ENCODE measurements around the gene MANSC4.

The MANSC4 gene

GRCh38 chr12:27779920-27780611 is at the start of gene MANSC4, which contains the start of gene KLHL42:
Gene MANSC4, minus strand, starts transcription at chr12:27780236. Its CDS starts 8,960 bp downstream, at chr12:27771276.
Gene KLHL42, plus strand, starts transcription at chr12:27780233. Its CDS starts 98 bp downstream, at chr12:27780331.
- peak; percentile 68 for DNase-seq (ENCODE audit: low spot score)

DNA sequence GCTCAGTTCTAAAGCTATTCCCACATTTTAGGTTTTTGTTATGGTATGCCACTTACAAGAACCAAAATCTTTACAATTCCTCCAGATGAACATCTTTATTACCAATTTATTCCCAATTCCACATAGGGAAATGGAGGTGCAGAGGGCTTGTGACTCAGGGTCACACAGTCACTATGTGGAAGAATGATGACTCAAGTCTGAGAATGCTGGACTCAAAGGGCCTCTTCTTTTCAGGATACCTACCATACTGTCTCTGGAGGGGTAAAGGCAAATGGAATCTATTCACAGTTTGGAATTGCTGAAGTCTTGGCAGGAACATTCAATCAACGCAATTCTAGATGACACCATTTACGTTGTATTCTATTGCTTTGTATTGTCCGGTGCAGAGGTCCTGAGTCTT is 48.2 kb upstream of the MANSC4 start:
- DNase-seq (ENCODE audit: low spot score), result peak; percentile 45

- DNase-seq (ENCODE audit: low spot score), result no peak
Measured at GRCh38 chr12:27826076-27826475, 46.0 kb upstream of the MANSC4 start.

GRCh38 chr12:27824126-27824842 is 44.2 kb upstream of the MANSC4 start:
- no peak for DNase-seq (ENCODE audit: low spot score)

DNA sequence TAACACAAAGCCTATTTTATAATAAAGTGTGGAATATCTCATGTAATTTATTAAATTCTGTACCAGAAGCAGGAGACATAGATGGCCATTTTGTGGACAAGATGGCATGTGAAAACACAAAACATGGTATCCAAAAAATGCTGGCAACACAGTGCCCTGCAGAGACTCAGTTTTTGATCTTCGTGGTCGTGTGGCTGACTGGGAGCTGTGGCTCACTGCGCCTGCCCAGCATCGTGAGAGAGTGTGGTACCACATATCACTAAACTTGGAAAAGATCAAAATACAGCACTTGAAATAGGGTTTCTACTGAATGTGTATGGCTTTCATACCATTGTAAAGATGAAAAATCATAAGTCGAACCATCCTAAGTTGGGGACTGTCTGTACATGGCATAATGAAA is 43.0 kb upstream of the MANSC4 start:
- DNase-seq (ENCODE audit: low spot score), result no peak

- DNase-seq (ENCODE audit: low spot score), result peak; percentile 97
Measured at GRCh38 chr12:27822076-27822712, 42.2 kb upstream of the MANSC4 start.

DNA sequence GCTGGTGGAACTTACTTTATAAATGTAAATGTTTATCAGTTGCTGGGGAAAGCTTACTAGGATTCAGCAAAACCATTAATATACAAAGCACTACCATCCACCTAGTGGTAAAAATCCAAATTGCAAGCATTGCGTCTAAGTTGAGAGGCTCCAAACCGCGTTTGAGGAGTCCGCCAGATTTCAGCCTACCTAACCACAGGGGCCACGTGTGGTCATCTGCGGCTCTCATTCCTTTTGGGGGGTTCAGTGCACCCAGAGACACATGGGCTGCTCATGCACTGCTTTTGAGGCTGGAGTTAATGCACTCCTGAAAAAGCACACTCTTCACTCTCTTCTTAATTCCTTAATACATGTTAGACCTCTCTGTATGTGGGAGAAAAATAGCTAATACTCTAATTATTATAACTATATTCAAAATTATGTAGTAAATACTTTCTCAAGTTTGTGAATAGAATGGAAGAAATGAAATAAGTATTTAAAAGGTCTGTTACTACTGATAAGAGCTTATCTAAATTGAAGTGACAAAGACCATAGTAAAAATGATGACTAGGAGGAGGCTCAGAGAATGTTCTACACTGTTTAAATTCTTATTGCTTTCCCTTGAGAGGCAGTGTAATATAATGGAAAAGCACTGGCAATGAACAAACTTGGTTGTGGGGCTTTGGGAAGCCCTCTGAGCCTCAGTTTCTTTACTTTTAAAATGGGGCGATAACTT is 41.4 kb upstream of the MANSC4 start:
- DNase-seq (ENCODE audit: low spot score), result peak; percentile 77

- DNase-seq (ENCODE audit: low spot score), result no peak
Measured at GRCh38 chr12:27820564-27820963, 40.5 kb upstream of the MANSC4 start.

DNA sequence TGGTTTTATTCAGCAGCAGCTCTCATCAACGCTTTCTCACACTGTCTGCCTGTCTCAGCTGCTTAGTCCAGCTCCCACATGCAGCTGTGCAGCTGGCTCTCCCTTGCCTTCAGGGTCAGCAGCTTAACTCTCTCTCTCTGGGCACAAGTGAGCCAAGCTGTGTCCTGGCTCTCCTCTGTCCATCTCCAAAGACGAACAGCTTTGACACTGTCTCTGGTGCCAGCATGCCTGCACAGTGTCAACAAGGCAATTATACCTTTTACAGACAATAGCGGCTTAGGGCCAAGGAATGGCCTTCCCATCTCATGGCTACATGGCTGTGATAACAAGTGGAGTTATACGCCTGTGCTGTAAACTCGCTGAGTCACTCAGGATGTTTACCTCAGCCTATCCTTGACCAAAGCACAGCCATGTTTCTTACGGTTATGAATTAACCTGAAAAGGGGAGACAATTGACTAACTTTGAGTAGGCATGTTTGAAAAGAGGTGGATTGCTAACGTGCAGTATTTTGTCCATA is 38.4 kb upstream of the MANSC4 start:
- no peak for DNase-seq (ENCODE audit: low spot score)

GRCh38 chr12:27817766-27818165 is 37.7 kb upstream of the MANSC4 start:
- DNase-seq (ENCODE audit: low spot score), result no peak

- DNase-seq (ENCODE audit: low spot score), result no peak
Measured at GRCh38 chr12:27814851-27815591, 35.0 kb upstream of the MANSC4 start.

DNA sequence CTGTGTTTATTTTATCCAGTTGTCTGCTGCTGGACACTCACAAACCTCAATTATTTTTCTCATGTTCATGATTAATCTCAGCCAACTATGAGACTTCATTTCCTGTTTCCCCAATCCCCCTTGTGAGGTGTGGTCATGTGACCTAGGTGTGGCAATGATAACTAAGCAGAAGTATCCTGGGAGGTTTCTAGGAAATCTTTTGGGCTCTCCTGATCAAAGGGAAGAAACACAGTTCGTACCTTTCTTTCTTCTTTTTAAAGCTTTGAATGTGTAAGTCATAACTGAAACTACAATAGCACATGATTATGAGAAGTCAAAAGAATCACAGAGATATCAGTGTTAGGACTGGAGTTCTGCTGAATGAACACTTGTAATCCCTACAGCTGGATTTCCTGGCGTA is 34.4 kb upstream of the MANSC4 start:
- no peak for DNase-seq (ENCODE audit: low spot score)

DNA sequence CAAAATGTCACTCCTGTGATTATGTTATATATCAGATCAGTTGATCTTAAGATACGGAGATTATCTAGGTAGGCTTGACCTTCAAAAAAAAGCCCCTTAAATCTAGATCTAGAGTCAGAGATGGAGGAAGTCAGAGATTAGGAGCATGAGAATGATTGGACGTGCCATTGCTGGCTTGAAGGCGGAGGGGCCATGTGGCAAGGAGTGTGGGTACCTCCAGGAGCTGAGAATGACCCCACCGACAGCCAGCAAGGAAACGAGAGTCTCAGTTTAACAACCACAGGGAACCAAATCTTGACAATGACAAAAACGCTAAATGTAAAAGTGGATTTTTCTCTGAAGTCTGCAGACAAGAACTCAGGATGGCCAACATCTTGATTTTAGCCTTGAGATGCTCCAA is 32.5 kb upstream of the MANSC4 start:
- DNase-seq (ENCODE audit: low spot score), result no peak

DNA sequence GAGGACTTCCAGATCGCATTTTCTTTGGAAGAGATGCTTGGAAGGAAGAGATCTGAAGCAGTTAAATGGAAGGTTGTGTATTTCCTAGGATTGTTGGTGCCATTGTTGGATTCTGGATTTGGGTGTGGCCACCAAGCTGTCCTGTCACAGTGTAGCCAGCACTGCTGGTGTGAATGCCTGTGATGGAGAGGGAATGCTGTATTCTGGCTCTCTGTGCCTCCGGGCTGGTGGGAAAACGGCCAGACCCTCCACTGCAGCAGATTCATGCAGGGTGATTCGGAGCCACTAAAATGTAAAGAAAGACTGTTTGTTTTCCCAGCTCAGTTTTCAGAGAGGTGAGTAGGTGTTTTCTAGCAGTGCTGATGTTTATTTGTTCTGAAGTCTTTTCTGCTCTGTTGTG is 30.7 kb upstream of the MANSC4 start:
- no peak for DNase-seq (ENCODE audit: low spot score)

- no peak for DNase-seq (ENCODE audit: low spot score)
Measured at GRCh38 chr12:27808841-27809240, 28.8 kb upstream of the MANSC4 start.

- no peak for DNase-seq (ENCODE audit: low spot score)
Measured at GRCh38 chr12:27807063-27807703, 27.1 kb upstream of the MANSC4 start.

GRCh38 chr12:27806259-27806658 is 26.2 kb upstream of the MANSC4 start:
- DNase-seq (ENCODE audit: low spot score), result no peak

DNA sequence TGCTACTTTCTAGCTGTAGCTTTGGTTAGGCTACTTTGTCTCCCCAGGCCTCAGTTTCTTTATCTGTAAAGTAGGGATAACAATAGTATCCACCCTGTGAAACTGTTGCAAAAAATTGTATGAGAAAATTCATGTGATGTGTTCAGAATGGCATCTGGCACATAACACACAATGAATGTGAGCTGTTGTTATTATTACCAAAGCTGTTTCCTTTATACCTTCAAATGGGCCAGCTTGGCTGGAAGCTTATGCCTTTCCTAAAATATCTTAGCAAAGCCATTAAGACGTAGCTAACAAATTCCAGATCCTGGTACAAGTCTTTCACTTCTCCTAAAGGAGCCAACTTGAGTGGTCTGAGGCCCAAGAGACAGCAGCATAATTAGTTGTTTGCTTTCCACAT is 25.2 kb upstream of the MANSC4 start:
- DNase-seq (ENCODE audit: low spot score), result no peak

GRCh38 chr12:27802936-27803335 is 22.9 kb upstream of the MANSC4 start:
- no peak for DNase-seq (ENCODE audit: low spot score)

DNA sequence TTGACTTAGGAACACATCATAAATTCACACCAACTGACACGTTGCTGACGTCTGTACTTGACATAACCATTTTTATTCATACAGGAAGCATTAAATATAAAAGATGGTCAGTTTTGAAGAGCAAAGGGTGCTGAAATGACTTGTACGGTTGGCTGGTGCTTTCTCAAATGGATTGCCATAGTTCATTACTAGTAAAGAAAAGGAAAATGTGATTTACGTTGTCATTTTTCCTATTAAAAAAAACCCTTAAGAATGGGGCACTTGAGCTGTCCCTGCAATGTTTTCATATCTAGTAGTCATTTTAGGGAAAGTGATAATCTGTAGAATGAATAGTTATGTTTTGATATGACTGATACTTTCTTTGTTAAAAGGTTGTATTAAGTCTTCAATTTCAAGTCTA is 22.5 kb upstream of the MANSC4 start:
- no peak for DNase-seq (ENCODE audit: low spot score)

GRCh38 chr12:27801630-27802029 is 21.6 kb upstream of the MANSC4 start:
- DNase-seq (ENCODE audit: low spot score), result no peak

All from kidney capillary endothelial cell (primary cell).